ENCODE results near the gene NCF2. TPM values are rescaled to one million over a fixed set of nuclear protein-coding genes. Genes with fewer than 3 reads are reported as not detected.

The NCF2 gene
- total RNA-seq, 3 donors from 2014 or later, result 4.6 to 45.0 (median 13.0) TPM

DNA sequence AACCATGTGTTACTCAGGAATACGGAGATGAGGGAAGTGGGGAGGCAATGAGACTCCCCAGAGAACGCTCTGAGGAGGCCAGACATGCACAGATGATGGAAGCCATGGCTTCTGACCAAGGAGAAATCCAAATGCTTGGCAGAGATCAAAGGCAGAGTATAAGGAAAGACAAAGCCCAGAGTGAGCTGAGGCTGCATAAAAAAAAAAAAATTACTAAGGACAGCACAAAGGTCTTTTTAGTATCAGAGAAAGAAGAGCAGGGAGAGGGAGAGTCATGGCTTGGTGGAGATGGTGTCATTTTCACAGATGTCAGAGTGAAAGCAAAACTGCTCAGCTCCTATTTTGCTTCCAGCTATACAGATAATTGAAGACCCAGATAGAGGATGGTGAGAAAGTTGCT lies 8.1 kb upstream of the NCF2 start:
- Histone ChIP-seq H3K9me3 (no peaks in the 10 kb centered on the region), H3K27ac (no peak overlapping the region), H3K27me3 (no peaks in the 10 kb centered on the region), H3K36me3 (no peaks in the 10 kb centered on the region), H3K4me1 (no peaks in the 10 kb centered on the region), H3K4me3 (no peak overlapping the region)
- DNase-seq (ENCODE audit: low spot score in 2 of 2), result no peak
- intact Hi-C loops (cut with DNase I; ENCODE audit: low total_unique reads), result no loop called here
- TF ChIP-seq, protein P1, sequence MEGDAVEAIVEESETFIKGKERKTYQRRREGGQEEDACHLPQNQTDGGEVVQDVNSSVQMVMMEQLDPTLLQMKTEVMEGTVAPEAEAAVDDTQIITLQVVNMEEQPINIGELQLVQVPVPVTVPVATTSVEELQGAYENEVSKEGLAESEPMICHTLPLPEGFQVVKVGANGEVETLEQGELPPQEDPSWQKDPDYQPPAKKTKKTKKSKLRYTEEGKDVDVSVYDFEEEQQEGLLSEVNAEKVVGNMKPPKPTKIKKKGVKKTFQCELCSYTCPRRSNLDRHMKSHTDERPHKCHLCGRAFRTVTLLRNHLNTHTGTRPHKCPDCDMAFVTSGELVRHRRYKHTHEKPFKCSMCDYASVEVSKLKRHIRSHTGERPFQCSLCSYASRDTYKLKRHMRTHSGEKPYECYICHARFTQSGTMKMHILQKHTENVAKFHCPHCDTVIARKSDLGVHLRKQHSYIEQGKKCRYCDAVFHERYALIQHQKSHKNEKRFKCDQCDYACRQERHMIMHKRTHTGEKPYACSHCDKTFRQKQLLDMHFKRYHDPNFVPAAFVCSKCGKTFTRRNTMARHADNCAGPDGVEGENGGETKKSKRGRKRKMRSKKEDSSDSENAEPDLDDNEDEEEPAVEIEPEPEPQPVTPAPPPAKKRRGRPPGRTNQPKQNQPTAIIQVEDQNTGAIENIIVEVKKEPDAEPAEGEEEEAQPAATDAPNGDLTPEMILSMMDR (IDR thresholded peaks at IDR 0.05), result no peak
- TF ChIP-seq POLR2A (IDR thresholded peaks at IDR 0.05), result no peak
- TF ChIP-seq POLR2AphosphoS5 (IDR thresholded peaks at IDR 0.05), result no peak

DNA sequence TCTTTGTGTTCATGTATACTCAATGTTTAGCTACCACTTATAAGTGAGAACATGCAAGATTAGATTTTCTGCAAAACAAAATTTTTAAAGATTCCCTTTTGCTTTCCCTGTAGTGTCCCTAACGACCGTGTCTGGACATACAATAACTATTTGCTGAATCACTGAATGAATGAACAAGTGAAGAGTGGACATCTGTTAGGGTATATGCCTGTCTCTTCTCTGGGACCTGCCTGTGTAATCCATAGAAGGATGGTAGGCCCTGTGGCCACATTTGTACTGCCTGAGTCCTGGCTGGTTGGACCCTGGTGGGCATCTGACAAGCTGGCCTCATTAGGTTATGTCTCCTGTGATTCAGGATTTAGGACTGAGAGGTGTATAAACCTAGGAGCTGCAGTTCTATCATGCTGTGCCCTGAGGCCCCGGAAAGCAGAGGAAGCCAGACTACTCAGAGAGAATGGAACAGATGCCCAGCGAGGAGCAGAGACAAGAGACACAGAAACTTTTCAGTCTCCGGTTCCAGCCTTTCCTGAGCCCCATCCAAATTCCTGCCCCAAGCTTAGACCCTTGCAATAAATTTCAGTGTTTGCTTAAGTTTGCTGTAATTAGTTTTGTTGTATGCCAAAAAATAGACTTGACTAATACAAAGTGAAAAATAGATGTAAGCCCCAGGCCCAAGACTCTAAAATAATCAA lies 7.5 kb upstream of the NCF2 start:
- no peak for DNase-seq (ENCODE audit: low spot score in 2 of 2)
- H3K27ac ChIP-seq, result no peak overlapping the region
- H3K36me3 ChIP-seq, result no peaks in the 10 kb centered on the region

DNA sequence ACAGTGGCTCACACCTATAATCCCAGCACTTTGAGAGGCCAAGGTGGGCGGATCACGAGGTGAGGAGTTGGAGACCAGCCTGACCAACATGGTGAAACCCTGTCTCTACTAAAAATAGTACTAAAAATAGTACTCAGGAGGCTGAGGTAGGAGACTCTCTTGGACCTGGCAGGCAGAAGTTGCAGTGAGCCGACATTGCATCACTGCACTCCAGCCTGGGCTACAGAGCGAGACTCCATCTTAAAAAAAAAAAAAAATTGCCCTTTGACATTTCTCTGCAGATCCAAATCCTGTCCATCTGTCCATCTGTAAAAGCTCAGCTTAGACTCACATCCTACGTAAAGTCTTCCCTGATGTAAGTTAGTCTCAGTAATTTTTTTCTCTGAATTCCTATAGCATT lies 6.2 kb upstream of the NCF2 start:
- Histone ChIP-seq H3K9me3 (no peaks in the 10 kb centered on the region), H3K36me3 (no peaks in the 10 kb centered on the region), H3K4me3 (no peak overlapping the region), H3K4me1 (no peaks in the 10 kb centered on the region), H3K27ac (no peak overlapping the region), H3K27me3 (no peaks in the 10 kb centered on the region)
- no peak for TF ChIP-seq POLR2AphosphoS5 (IDR thresholded peaks at IDR 0.05)
- TF ChIP-seq, protein P1 (IDR thresholded peaks at IDR 0.05), result no peak
- no peak for DNase-seq (ENCODE audit: low spot score in 2 of 2)
- intact Hi-C loops (cut with DNase I; ENCODE audit: low total_unique reads), result no loop called here

More for the DNA sequence above, 7.5 kb upstream of the NCF2 start:
- no peaks in the 10 kb centered on the region for H3K9me3 ChIP-seq
- TF ChIP-seq POLR2A (IDR thresholded peaks at IDR 0.05), result no peak
- no peak for TF ChIP-seq POLR2AphosphoS5 (IDR thresholded peaks at IDR 0.05)
- TF ChIP-seq, protein P1 (IDR thresholded peaks at IDR 0.05), result no peak
- intact Hi-C loops (cut with DNase I; ENCODE audit: low total_unique reads), result no loop called here
- H3K27me3 ChIP-seq, result no peaks in the 10 kb centered on the region
- H3K4me1 ChIP-seq, result no peaks in the 10 kb centered on the region
- H3K4me3 ChIP-seq, result no peak overlapping the region

DNA sequence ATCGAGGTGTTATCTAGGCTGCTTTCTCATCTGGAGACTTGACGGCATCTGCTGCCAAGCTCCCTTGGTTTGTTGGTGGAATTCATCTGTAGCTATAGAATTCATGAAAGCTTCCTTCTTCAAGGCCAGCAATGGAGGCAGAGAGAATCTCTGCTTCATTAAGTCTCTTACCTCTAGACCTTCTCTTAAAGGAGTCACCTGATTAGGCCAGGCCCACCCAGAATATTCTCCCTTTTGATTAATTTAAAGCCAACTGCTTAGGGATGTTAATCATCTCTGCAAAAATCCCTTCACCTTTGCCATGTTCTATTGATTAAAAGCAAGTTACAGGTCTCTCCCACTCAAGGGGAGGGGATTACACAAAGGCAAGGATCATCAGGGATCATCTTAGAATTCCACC lies 5.3 kb upstream of the NCF2 start:
- TF ChIP-seq POLR2A (IDR thresholded peaks at IDR 0.05) (no peak), POLR2AphosphoS5 (IDR thresholded peaks at IDR 0.05) (no peak)
- TF ChIP-seq, protein P1 (IDR thresholded peaks at IDR 0.05), result no peak
- no peak for DNase-seq (ENCODE audit: low spot score in 2 of 2)
- intact Hi-C loops (cut with DNase I; ENCODE audit: low total_unique reads), result no loop called here
- H3K27ac ChIP-seq, result no peak overlapping the region
- no peaks in the 10 kb centered on the region for H3K9me3 ChIP-seq
- no peaks in the 10 kb centered on the region for H3K27me3 ChIP-seq
- no peaks in the 10 kb centered on the region for H3K36me3 ChIP-seq
- no peak overlapping the region for H3K4me3 ChIP-seq
- H3K4me1 ChIP-seq, result no peaks in the 10 kb centered on the region

DNA sequence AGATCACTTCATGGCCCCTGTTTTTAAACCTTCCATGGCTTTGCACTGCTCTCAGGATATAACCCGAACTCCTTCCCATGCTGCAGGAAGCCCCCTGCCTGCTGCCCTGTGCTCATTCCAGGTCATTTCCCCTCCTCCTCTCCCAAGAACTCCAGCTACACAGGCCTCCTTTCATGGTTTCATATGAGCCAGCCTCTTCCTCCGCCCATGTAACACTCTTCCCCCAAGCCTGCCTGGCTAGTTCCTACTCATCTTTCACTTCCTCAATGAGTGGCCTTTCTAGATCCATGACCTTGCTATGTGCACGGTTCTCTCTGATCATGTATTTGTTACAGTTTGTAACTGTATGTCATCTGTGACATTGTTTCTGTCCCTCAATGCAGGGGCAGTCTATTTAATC lies 3.1 kb upstream of the NCF2 start:
- intact Hi-C loops (cut with DNase I; ENCODE audit: low total_unique reads), result no loop called here

More for the DNA sequence above, 3.1 kb upstream of the NCF2 start:
- Histone ChIP-seq H3K9me3 (no peaks in the 10 kb centered on the region), H3K27me3 (no peaks in the 10 kb centered on the region), H3K4me3 (no peak overlapping the region), H3K4me1 (no peaks in the 10 kb centered on the region), H3K36me3 (no peaks in the 10 kb centered on the region), H3K27ac (no peak overlapping the region)
- no peak for DNase-seq (ENCODE audit: low spot score in 2 of 2)
- TF ChIP-seq POLR2AphosphoS5 (IDR thresholded peaks at IDR 0.05) (no peak), POLR2A (IDR thresholded peaks at IDR 0.05) (no peak)
- TF ChIP-seq, protein P1 (IDR thresholded peaks at IDR 0.05), result no peak
